ENCODE measurements around the gene KIZ. TPM values are rescaled to one million over a fixed set of nuclear protein-coding genes. Genes with fewer than 3 reads are reported as not detected.
"Not testable (repeated sequence)": the region's sequence is repeated elsewhere in the genome, so short reads cannot be mapped to it uniquely, and the experiment has no call there.

Gene KIZ
- total RNA-seq, 2 donors from 2014 or later = 9.7 to 10.5 TPM

DNA sequence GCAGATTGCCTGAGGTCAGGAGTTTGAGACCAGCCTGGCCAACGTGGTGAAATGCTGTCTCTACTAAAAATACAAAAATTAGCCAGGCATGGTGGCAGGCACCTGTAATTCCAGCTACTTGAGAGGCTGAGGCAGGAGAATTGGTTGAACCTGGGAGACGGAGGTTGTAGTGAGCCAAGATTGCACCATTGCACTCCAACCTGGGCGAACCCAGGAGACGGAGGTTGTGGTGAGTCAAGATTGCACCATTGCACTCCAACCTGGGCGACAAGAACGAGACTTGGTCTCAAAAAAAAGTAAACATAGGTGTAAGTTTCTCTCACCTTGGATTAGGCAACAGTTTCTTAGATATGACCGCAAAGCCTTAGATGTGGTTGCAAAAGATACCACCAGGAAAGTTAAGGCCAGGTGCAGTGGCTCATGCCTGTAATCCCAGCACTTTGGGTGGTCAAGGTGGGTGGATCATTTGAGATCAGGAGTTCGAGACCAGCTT is 121.8 kb downstream of the KIZ start:
- H3K4me3 Mint-ChIP-seq; ATAC-seq (replicated peaks); H3K4me1 Mint-ChIP-seq; H3K9me3 Mint-ChIP-seq; H3K27me3 Mint-ChIP-seq; H3K27ac Mint-ChIP-seq: not testable (repeated sequence)
- peaks cover 14% of the 10 kb centered on the region for H3K36me3 Mint-ChIP-seq (ENCODE audit: low read depth)

DNA sequence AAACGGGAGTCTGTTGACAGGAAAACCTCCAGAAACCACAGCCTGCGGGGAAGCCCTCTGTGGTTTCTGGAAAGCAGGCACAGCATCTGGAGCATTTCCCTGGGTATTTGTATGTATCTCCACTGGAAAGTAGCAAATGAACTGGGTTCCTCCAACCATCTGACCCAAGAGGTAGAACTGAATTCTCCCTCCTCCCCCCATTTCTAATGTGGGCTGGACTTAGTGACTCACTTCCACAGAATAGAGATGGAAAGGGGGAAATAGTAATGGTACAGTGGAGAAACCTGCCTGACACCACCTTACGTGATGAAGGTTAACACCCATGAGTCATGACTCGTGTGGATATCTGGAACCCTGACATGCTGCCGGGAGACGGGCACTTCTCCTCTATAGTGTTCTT is 125.4 kb downstream of the KIZ start:
- no peaks in the 10 kb centered on the region for H3K9me3 Mint-ChIP-seq
- peaks cover 4% of the 10 kb centered on the region for H3K4me1 Mint-ChIP-seq
- no peaks in the 10 kb centered on the region for H3K27me3 Mint-ChIP-seq
- ATAC-seq (replicated peaks) = peak; percentile 90
- H3K27ac Mint-ChIP-seq = peak overlapping the region; percentile 78
- H3K4me3 Mint-ChIP-seq = peak overlapping the region; percentile 51
- no peaks in the 10 kb centered on the region for H3K36me3 Mint-ChIP-seq (ENCODE audit: low read depth)

DNA sequence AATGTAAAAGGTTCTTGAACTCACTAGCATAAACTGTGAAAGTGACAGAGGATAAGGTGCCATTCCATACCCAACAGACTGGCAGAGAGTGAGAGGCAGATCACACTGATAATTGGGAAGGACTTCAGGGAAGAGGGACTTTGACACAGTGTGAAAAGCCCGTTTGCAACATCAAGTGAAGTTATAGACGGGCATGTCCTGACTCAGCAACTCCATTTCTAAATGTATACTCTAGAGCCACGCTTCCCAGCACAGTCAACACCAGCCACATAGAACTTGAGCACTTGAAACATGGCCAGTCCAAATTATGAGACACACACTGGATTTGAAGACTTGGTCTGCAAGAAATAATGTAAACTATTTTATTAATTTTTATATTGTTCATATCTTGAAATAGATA is 131.3 kb downstream of the KIZ start:
- Mint-ChIP-seq H3K27me3 (no peaks in the 10 kb centered on the region), H3K36me3 (ENCODE audit: low read depth) (no peaks in the 10 kb centered on the region), H3K4me3 (no peak overlapping the region), H3K9me3 (no peaks in the 10 kb centered on the region), H3K4me1 (no peaks in the 10 kb centered on the region), H3K27ac (no peak overlapping the region)
- ATAC-seq (replicated peaks) = no peak

DNA sequence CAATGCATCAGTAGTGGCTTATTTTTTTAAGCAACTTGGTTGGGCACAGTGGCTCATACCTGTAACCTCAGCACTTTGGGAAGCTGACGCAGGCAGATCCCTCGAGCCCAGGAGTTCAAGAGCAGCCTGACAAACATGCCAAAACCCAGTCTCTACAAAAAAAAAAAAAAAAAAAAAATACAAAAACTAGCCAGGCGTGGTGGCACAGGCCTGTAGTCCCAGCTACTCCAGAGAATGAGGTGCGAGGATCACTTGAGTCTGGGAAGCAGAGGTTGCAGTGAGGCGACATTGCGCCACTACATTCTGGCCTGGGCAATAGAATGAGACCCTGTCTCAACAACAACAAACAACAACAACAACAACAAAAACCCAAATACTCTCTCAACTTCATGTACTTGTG is 132.5 kb downstream of the KIZ start:
- H3K4me3 Mint-ChIP-seq = no peak overlapping the region
- no peaks in the 10 kb centered on the region for H3K4me1 Mint-ChIP-seq
- H3K9me3 Mint-ChIP-seq = no peaks in the 10 kb centered on the region
- no peak for ATAC-seq (replicated peaks)
- no peaks in the 10 kb centered on the region for H3K36me3 Mint-ChIP-seq (ENCODE audit: low read depth)
- no peak overlapping the region for H3K27ac Mint-ChIP-seq
- H3K27me3 Mint-ChIP-seq = peaks cover 5% of the 10 kb centered on the region

DNA sequence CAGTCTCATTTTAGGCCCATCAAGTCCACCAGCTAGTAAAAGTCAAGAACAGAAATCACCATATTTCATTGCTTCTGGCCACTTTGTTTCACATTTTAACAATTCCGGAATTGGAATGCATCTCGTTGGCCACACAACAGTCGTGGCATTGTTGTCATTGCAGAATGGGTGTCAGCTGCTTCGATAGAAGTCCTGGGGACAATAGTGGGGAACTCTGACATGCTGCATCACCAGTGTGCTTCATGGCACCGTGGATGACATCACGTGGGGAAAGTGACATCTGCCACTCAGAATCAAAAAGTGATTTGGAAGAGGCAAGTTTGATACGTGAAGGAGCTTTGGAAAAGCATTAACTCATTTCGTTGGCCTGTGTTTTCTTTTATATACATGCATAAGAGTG is 133.5 kb downstream of the KIZ start:
- H3K27me3 Mint-ChIP-seq = peaks cover 5% of the 10 kb centered on the region
- ATAC-seq (replicated peaks) = no peak
- H3K4me1 Mint-ChIP-seq = no peaks in the 10 kb centered on the region
- no peaks in the 10 kb centered on the region for H3K9me3 Mint-ChIP-seq
- no peak overlapping the region for H3K4me3 Mint-ChIP-seq
- H3K36me3 Mint-ChIP-seq (ENCODE audit: low read depth) = no peaks in the 10 kb centered on the region
- no peak overlapping the region for H3K27ac Mint-ChIP-seq

DNA sequence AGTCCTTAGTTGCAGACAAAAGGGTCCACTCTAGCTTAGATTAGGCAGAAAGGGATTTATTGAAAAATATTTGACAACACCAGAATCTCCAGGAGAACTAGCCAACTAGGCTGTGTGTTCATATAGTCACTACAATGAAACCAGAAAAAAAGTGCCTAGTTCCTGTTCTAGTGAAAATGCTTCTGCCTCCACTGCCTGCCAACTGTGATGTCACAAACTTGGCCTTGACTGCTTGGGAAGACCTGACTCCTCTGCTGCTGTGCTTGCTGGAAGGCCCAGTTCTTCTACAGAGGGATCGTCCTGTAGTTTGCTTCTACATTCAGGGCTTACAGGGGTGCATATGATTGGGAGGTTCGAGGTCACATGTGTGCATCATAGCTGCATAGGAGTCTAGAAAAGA is 136.9 kb downstream of the KIZ start:
- Mint-ChIP-seq H3K4me1 (no peaks in the 10 kb centered on the region), H3K4me3 (no peak overlapping the region), H3K36me3 (ENCODE audit: low read depth) (no peaks in the 10 kb centered on the region), H3K27ac (no peak overlapping the region), H3K27me3 (peaks cover 9% of the 10 kb centered on the region), H3K9me3 (peaks cover 4% of the 10 kb centered on the region)
- ATAC-seq (replicated peaks) = no peak

DNA sequence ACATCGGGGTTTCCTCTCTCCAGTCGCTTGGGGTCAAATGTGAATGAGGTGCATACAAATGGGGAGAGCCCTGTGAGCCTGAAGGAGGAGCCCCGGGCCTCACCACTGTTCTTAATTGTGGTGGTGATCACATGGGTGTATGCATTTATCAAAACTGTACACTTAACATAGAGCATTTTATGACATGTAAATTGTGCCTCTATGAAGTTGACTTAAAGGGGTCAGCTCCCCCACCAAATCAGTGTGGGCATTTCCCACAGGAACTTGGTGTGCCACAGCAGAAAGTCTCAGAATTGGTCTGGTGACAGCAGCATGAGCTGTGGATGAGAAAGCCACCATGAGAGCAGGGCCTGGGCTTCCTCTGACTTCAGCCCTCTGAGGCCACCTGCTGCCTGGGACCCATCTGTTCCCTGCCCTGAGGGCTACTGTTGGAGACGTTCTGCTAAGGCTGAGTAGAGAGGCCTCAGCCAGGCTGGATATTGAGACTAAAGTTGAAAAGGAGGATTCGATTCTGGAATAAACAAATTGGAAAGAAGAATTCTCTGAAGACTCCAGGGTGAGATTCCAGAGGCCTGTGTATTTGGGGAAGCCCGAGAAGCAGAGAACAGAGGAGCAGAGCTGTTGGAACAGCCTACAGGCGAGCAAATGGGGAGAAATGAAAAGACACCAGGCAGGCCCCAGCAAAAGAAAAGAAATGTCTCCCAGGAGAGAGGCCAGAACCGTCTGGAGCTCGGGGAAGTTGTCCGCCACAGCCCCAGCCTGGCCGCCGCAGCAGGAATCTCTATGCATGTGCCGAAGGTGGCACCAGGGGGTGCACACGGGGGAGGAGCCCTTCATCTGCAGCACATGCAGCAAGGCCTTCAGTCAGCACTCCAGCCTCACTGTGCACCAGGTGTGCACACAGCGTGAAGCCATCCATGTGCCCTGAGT is 139.6 kb downstream of the KIZ start:
- Mint-ChIP-seq H3K27me3 (peaks cover 12% of the 10 kb centered on the region), H3K4me1 (no peaks in the 10 kb centered on the region), H3K36me3 (ENCODE audit: low read depth) (no peaks in the 10 kb centered on the region), H3K27ac (no peak overlapping the region), H3K4me3 (no peak overlapping the region), H3K9me3 (peaks cover 4% of the 10 kb centered on the region)
- ATAC-seq (replicated peaks) = no peak

DNA sequence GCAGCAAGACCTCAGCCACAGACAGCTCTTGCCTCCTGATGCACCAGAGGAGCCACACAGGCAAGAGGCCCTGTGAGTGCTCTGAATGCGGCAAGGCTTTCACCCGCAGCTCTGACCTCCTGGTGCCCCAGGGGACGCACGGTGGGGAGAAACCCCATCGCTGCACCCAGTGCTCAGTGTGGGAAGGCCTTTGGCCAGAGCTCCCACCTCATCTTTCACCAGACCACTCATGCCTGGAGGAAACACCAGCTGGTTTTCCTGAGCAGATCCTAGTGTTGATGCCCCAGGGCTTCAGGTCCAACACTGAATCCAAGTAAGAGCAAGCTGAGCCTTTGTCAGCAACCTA is 140.3 kb downstream of the KIZ start:
- no peak for ATAC-seq (replicated peaks)
- peaks cover 16% of the 10 kb centered on the region for H3K27me3 Mint-ChIP-seq
- H3K9me3 Mint-ChIP-seq = peaks cover 4% of the 10 kb centered on the region
- no peak overlapping the region for H3K27ac Mint-ChIP-seq
- H3K4me3 Mint-ChIP-seq = no peak overlapping the region
- H3K4me1 Mint-ChIP-seq = no peaks in the 10 kb centered on the region
- H3K36me3 Mint-ChIP-seq (ENCODE audit: low read depth) = no peaks in the 10 kb centered on the region

DNA sequence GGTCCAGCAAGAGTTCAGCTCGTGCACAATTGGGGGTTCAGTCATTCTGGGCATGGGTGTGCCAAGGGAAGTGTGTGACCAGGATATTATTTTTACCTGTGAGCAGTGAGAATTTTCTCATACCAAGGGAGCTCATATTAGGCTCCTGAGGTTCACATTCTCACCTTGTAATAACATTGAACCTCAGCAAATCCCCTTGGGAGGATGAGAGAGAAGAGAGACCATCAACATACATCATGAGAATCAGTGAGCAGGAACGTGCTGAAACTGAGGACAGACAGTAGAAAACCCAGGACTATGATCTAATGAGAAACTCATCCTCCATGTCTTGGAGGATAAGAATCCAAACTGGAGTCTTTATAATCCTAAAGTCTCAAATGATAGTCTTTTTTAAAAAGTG is 143.9 kb downstream of the KIZ start:
- peaks cover 25% of the 10 kb centered on the region for H3K27me3 Mint-ChIP-seq
- H3K4me3 Mint-ChIP-seq = no peak overlapping the region
- no peak for ATAC-seq (replicated peaks)
- no peak overlapping the region for H3K27ac Mint-ChIP-seq
- peaks cover 4% of the 10 kb centered on the region for H3K9me3 Mint-ChIP-seq
- no peaks in the 10 kb centered on the region for H3K4me1 Mint-ChIP-seq
- H3K36me3 Mint-ChIP-seq (ENCODE audit: low read depth) = no peaks in the 10 kb centered on the region

DNA sequence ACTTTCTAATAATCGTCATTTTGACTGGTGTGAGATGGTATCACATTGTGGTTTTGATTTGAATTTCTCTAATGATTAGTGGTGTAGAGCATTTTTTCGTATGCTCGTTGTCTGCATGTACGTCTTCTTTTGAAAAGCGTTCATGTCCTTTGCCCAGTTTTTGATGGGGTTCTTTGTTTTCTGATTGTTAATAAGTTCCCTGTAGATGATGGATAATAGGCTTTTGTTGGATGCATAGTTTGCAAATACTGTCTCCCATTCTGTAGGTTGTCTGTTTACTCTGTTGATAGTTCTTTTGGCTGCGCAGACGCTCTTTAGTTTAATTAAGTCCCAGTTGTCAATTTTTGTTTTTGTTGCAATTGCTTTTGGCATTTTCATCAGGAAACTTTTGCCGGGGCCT is 144.9 kb downstream of the KIZ start:
- no peaks in the 10 kb centered on the region for H3K4me1 Mint-ChIP-seq
- no peaks in the 10 kb centered on the region for H3K9me3 Mint-ChIP-seq
- H3K4me3 Mint-ChIP-seq = no peak overlapping the region
- H3K36me3 Mint-ChIP-seq (ENCODE audit: low read depth) = no peaks in the 10 kb centered on the region
- no peak overlapping the region for H3K27ac Mint-ChIP-seq
- peaks cover 22% of the 10 kb centered on the region for H3K27me3 Mint-ChIP-seq
- no peak for ATAC-seq (replicated peaks)

DNA sequence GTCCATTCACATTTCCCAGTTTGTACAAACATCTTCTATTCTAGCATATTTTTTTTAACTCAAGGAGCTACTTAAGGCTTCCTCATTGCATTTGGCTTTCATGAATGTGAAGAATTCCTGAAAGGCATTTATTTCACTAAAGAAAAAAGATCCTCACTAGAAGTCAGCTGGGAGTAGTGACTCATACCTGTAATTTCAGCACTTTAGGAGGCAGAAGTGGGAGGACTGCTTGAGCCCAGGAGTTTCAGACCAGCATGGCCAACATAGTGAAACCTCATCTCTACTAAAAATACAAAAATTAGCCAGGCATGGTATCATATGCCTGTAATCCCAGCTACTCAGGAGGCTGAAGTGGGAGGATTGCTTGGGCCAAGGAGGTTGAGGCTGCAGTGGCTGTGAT is 146.4 kb downstream of the KIZ start:
- no peaks in the 10 kb centered on the region for H3K36me3 Mint-ChIP-seq (ENCODE audit: low read depth)
- peaks cover 22% of the 10 kb centered on the region for H3K27me3 Mint-ChIP-seq
- H3K27ac Mint-ChIP-seq = no peak overlapping the region
- no peak for ATAC-seq (replicated peaks)
- no peaks in the 10 kb centered on the region for H3K9me3 Mint-ChIP-seq
- H3K4me1 Mint-ChIP-seq = no peaks in the 10 kb centered on the region
- H3K4me3 Mint-ChIP-seq = no peak overlapping the region

DNA sequence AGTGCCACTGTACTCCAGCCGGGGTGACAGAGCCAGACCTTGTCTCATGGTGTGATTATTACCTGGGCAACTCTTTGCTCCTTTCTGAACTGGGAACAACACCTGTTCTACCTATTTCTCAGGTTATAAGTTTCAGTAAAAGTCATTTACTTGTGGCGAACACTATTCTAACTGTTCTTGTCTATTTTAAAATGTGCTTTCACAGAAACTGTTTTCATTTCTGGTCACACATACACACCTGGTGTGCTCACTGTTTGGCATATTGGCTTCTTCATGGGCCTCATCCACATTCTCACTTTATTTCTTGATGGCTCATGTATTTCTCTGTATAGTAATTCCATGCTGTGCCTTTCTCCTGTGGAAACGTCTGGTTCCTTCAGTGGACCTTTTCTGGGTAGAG is 146.8 kb downstream of the KIZ start:
- no peaks in the 10 kb centered on the region for H3K9me3 Mint-ChIP-seq
- no peak overlapping the region for H3K27ac Mint-ChIP-seq
- peaks cover 22% of the 10 kb centered on the region for H3K27me3 Mint-ChIP-seq
- H3K4me1 Mint-ChIP-seq = no peaks in the 10 kb centered on the region
- H3K4me3 Mint-ChIP-seq = no peak overlapping the region
- ATAC-seq (replicated peaks) = no peak
- no peaks in the 10 kb centered on the region for H3K36me3 Mint-ChIP-seq (ENCODE audit: low read depth)

DNA sequence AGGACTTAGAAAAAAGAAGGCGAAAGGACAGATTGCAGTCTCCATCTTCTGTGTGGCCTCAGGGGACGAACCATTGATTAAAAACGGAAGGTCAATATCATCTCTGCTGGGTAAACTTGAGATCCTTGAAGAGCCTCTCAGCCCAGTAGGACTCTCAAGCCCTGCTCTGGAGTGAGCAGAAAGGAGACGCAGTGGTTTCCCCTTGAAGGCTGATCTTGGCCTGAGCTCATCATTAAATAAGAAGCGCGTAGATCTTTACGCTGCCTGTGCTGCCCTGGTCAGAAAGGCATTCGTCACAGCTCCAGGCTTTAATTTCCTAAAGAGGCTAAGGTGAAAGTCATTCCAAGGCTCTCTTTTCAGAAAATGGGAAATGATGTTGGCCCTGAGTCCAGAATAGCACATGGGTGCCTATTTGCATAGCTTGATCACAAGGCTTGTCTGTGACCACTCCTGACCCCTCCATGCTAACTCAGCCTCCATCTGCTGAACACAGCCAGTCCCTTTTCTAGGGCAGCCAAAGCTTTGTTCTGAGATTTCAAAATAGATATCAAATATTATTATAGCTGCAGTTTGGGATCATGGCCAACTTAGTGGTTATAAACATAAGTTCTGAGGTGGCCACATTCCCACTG is 148.0 kb downstream of the KIZ start:
- Mint-ChIP-seq H3K4me1 (no peaks in the 10 kb centered on the region), H3K36me3 (ENCODE audit: low read depth) (no peaks in the 10 kb centered on the region), H3K9me3 (no peaks in the 10 kb centered on the region), H3K27me3 (peaks cover 24% of the 10 kb centered on the region), H3K4me3 (no peak overlapping the region), H3K27ac (no peak overlapping the region)
- ATAC-seq (replicated peaks) = no peak

DNA sequence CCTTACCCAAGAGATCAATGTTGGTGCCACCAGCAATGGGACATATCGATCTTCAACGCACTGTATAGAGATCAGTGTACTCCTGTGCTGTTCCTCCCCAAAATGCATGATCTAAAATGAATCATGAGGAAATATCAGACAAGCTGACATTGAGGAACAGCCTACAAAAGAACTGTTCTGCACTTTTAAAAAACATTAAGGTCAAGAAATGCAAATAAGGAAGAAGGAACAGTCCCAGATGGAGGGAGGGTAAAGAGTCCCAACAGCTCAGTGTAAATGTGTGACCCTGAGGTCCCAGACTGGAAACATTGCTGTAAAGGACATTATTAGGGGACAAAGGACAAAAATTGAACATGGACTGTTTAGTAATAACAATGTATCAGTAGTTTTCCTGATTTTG is 152.9 kb downstream of the KIZ start:
- ATAC-seq (replicated peaks) = no peak
- Mint-ChIP-seq H3K4me3 (no peak overlapping the region), H3K27ac (no peak overlapping the region), H3K9me3 (no peaks in the 10 kb centered on the region), H3K36me3 (ENCODE audit: low read depth) (no peaks in the 10 kb centered on the region), H3K4me1 (no peaks in the 10 kb centered on the region), H3K27me3 (peaks cover 13% of the 10 kb centered on the region)
